Esophagus (tissue), 2 donors: Measurements from ENCODE around the gene FBXO34. TPM values are rescaled to one million over a fixed set of nuclear protein-coding genes. Genes with fewer than 3 reads are reported as not detected.
"Not testable (repeated sequence)": the region's sequence is repeated elsewhere in the genome, so short reads cannot be mapped to it uniquely, and the experiment has no call there.

ENCODE experiments used
- H3K27ac ChIP-seq, 2 donors: one replicate each; pipeline ENCODE4 v1.5.1; 2013; ENCODE audit warnings: low read depth in 2 of 2, mild to moderate bottlenecking in 2 of 2, inconsistent platforms in 1 of 2, low read length in 1 of 2, moderate library complexity in 1 of 2
- H3K27me3 ChIP-seq, 2 donors: one replicate each; pipeline ENCODE4 v1.6.1; 2013; ENCODE audit warnings: low read length in 2 of 2, control low read depth in 1 of 2, mild to moderate bottlenecking in 1 of 2; ENCODE audit not compliant: insufficient read depth in 2 of 2, control insufficient read depth in 1 of 2
- H3K36me3 ChIP-seq, 2 donors: one replicate each; pipeline ENCODE4 v1.6.1; 2013; ENCODE audit warnings: low read length in 1 of 2; ENCODE audit not compliant: control insufficient read depth in 2 of 2, insufficient read depth in 2 of 2
- H3K4me1 ChIP-seq, 2 donors: one replicate each; pipeline ENCODE4 v1.6.1; 2013; ENCODE audit warnings: low read length in 1 of 2; ENCODE audit not compliant: control insufficient read depth in 2 of 2, insufficient read depth in 2 of 2
- H3K4me3 ChIP-seq, 2 donors: one replicate each; pipeline ENCODE4 v1.5.1; 2013; ENCODE audit warnings: low read length in 2 of 2, mild to moderate bottlenecking in 2 of 2, low read depth in 1 of 2, moderate library complexity in 1 of 2
- H3K9me3 ChIP-seq, 2 donors: one replicate each; pipeline ENCODE4 v1.6.1; 2013; ENCODE audit warnings: mild to moderate bottlenecking in 2 of 2, low read depth in 1 of 2, low read length in 1 of 2, moderate library complexity in 1 of 2; ENCODE audit not compliant: control insufficient read depth in 2 of 2, insufficient read depth in 1 of 2
- WGBS, 2 donors: extraction: QIAGEN DNeasy Blood & Tissue Kit; methylation state at CpG; one replicate each; pipeline ENCODE4 v1.1.7; 2013; 5-methylcytosine and 5-hydroxymethylcytosine counted together
- polyA plus RNA-seq, 2 donors: library from polyadenylated mRNA; stranded (reverse); fragments of 200-250 nt; gene quantifications; one replicate each; pipeline ENCODE4 v1.2.3, GENCODE V29; 2013
- donor health status: healthy with polysubstance abuse.
- donor health status: Bipolar disorder and iron deficiency.

Gene FBXO34
- polyA plus RNA-seq, 2 donors: 24.3 to 36.8 TPM

- no peak overlapping the region for H3K4me3 ChIP-seq
- H3K9me3 ChIP-seq: no peaks in the 10 kb centered on the region
- no peaks in the 10 kb centered on the region for H3K27me3 ChIP-seq
- no peak overlapping the region for H3K27ac ChIP-seq
- H3K4me1 ChIP-seq: peaks cover 0 to 7% of the 10 kb centered on the region in 2 donors
- peaks cover 0 to 2% of the 10 kb centered on the region in 2 donors for H3K36me3 ChIP-seq
- 52 to 73% methylated on average over 5 of the region's 5 CpGs for WGBS, 2 donors
Measured at GRCh38 chr14:55302367-55303124, 31.3 kb downstream of the FBXO34 start.

- no peak overlapping the region for H3K4me3 ChIP-seq
- peaks cover 0 to 7% of the 10 kb centered on the region in 2 donors for H3K4me1 ChIP-seq
- no peak overlapping the region for H3K27ac ChIP-seq
Measured at GRCh38 chr14:55303125-55303499, 31.9 kb downstream of the FBXO34 start.

GRCh38 chr14:55303691-55304145, 32.5 kb downstream of the FBXO34 start:
- 33 to 38% methylated on average over 2 of the region's 2 CpGs for WGBS, 2 donors
- Histone ChIP-seq H3K36me3 (peaks cover 0 to 2% of the 10 kb centered on the region in 2 donors), H3K4me1 (peaks cover 0 to 5% of the 10 kb centered on the region in 2 donors), H3K4me3 (no peak overlapping the region), H3K27me3 (no peaks in the 10 kb centered on the region), H3K27ac (no peak overlapping the region), H3K9me3 (no peaks in the 10 kb centered on the region)

More at GRCh38 chr14:55303125-55303499, 31.9 kb downstream of the FBXO34 start:
- Histone ChIP-seq H3K9me3 (no peaks in the 10 kb centered on the region), H3K27me3 (no peaks in the 10 kb centered on the region), H3K36me3 (peaks cover 0 to 2% of the 10 kb centered on the region in 2 donors)

GRCh38 chr14:55306938-55307589, 35.8 kb downstream of the FBXO34 start:
- Histone ChIP-seq H3K27ac (peak overlapping the region; percentile 61 to 81), H3K4me3 (no peak overlapping the region), H3K4me1 (peaks cover 0 to 2% of the 10 kb centered on the region in 2 donors), H3K36me3 (no peaks in the 10 kb centered on the region), H3K27me3 (no peaks in the 10 kb centered on the region), H3K9me3 (peaks cover 0 to under 1% of the 10 kb centered on the region in 2 donors)
- WGBS, 2 donors: 42 to 43% methylated on average over 5 of the region's 5 CpGs

- no peaks in the 10 kb centered on the region for H3K27me3 ChIP-seq
- H3K36me3 ChIP-seq: peaks cover 0 to 2% of the 10 kb centered on the region in 2 donors
- 73 to 75% methylated on average over 2 of the region's 2 CpGs for WGBS, 2 donors
- peaks cover 0 to 11% of the 10 kb centered on the region in 2 donors for H3K9me3 ChIP-seq
- H3K27ac ChIP-seq: no peak overlapping the region
- H3K4me3 ChIP-seq: no peak overlapping the region
- peaks cover 0 to 2% of the 10 kb centered on the region in 2 donors for H3K4me1 ChIP-seq
Measured at GRCh38 chr14:55309154-55309553, 37.9 kb downstream of the FBXO34 start.

- H3K36me3 ChIP-seq: peaks cover 0 to 2% of the 10 kb centered on the region in 2 donors
- H3K9me3 ChIP-seq: peaks cover 0 to 11% of the 10 kb centered on the region in 2 donors
- peaks cover 0 to 2% of the 10 kb centered on the region in 2 donors for H3K4me1 ChIP-seq
- WGBS, 2 donors: 58 to 60% methylated on average over 1 of the region's 1 CpG
- no peaks in the 10 kb centered on the region for H3K27me3 ChIP-seq
- H3K27ac ChIP-seq: peak overlapping the region in 1 of 2 donors; percentile 52
- H3K4me3 ChIP-seq: no peak overlapping the region
Measured at GRCh38 chr14:55309761-55310365, 38.6 kb downstream of the FBXO34 start.

- H3K4me1 ChIP-seq, H3K4me3 ChIP-seq: not testable (repeated sequence)
- WGBS, 2 donors: 98 to 99% methylated on average over 5 of the region's 5 CpGs
Measured at GRCh38 chr14:55312379-55313030, 41.3 kb downstream of the FBXO34 start.

GRCh38 chr14:55313480-55313879, 42.3 kb downstream of the FBXO34 start:
- 91 to 93% methylated on average over 5 of the region's 5 CpGs for WGBS, 2 donors
- H3K27ac ChIP-seq: no peak overlapping the region

More at GRCh38 chr14:55312379-55313030, 41.3 kb downstream of the FBXO34 start:
- peaks cover 0 to 11% of the 10 kb centered on the region in 2 donors for H3K9me3 ChIP-seq
- not testable (repeated sequence) for H3K27me3 ChIP-seq, H3K27ac ChIP-seq, H3K36me3 ChIP-seq

GRCh38 chr14:55314449-55314848, 43.2 kb downstream of the FBXO34 start:
- Histone ChIP-seq H3K27me3 (no peaks in the 10 kb centered on the region), H3K9me3 (peaks cover 0 to 11% of the 10 kb centered on the region in 2 donors), H3K4me1 (no peaks in the 10 kb centered on the region), H3K27ac (no peak overlapping the region), H3K36me3 (peaks cover 0 to 2% of the 10 kb centered on the region in 2 donors), H3K4me3 (no peak overlapping the region)

More at GRCh38 chr14:55313480-55313879, 42.3 kb downstream of the FBXO34 start:
- H3K9me3 ChIP-seq: peaks cover 0 to 11% of the 10 kb centered on the region in 2 donors
- no peaks in the 10 kb centered on the region for H3K4me1 ChIP-seq
- H3K36me3 ChIP-seq: peaks cover 0 to 2% of the 10 kb centered on the region in 2 donors
- H3K4me3 ChIP-seq: no peak overlapping the region
- H3K27me3 ChIP-seq: no peaks in the 10 kb centered on the region
